Inflammatory macrophage (primary cell): ENCODE data around the gene GRK5.
A peak's percentile ranks its signal among the peaks of the same experiment; 100 is the strongest.
"Not testable (repeated sequence)": the region's sequence is repeated elsewhere in the genome, so short reads cannot be mapped to it uniquely, and the experiment has no call there.

ENCODE experiments used
- DNase-seq, 2 donors: peaks; one replicate each; pipeline ENCODE4 v3.0.0-alpha.2; 2020 to 2022

The GRK5 gene

GRCh38 chr10:119424258-119424975 lies 217.0 kb downstream of the GRK5 start:
- DNase-seq: no peak

- no peak for DNase-seq
Observed at GRCh38 chr10:119425102-119425880, 217.9 kb downstream of the GRK5 start.

- no peak for DNase-seq
Observed at GRCh38 chr10:119425881-119426170, 218.5 kb downstream of the GRK5 start.

- no peak for DNase-seq
Observed at GRCh38 chr10:119426699-119427098, 219.3 kb downstream of the GRK5 start.

GRCh38 chr10:119427263-119427864 lies 220.0 kb downstream of the GRK5 start:
- no peak for DNase-seq

DNA sequence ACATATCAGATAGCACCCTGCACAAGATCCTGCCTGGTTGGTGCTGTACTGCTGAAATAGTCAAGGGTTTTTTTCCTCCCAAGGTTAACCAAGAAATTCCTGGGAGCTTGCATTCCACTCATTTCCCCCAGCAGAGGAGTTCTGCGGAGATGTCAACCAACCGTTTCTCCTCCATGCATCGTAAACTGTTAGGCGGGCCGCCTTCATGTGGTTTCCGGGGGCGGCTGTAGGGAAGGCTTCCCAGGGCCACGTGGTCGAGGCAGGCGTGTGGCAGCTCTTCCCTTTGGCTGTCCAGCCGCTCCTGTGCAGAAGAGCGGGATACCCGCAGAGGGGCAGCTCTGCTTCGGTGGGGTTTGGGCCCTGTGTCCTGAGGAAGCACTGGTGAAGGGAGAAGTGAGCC lies 221.4 kb downstream of the GRK5 start:
- DNase-seq: peak in 1 of 2 donors; percentile 23

DNA sequence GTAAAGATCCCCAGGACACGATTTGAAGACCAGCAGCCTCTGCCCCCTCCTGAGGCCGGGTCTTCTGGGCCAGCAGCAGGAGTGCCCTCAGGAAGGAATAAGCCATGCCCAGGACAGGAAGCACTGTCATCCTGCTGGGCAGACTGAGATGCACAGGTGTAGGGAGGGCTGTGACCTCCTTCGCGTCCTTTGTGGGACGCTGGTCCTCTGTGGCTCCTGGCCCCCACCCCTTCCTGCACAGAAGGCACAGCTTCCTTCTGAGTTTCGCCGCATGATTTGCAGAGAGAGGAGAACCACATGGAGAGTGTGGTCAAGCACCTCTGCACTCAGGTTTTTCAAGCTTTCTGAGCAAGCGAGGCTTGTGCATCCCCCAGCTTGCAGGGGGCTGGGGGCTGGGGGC lies 222.4 kb downstream of the GRK5 start:
- no peak for DNase-seq

- DNase-seq: no peak
Observed at GRCh38 chr10:119431034-119431772, 223.8 kb downstream of the GRK5 start.

- DNase-seq: no peak
Observed at GRCh38 chr10:119431773-119432135, 224.4 kb downstream of the GRK5 start.

- not testable (repeated sequence) for DNase-seq
Observed at GRCh38 chr10:119434942-119435341, 227.6 kb downstream of the GRK5 start.

DNA sequence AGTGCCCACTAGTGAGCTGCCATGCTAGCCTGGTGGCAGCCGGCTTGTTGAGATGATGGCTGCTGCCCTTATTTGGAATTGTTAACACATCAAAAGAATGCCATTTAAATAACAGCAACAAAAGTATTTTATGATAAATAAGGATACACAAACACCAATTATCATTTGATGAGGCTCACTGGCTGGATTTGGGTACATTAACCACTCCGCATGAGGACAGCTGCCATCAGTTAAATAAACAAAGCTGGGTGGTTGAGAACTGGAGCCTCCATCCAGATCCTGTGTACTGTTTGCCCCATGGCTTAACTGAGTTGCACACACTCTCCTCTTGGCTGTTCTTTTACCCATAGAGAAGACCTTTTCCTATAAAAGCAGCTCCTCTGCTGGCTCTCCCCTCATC lies 231.3 kb downstream of the GRK5 start:
- DNase-seq: no peak

DNA sequence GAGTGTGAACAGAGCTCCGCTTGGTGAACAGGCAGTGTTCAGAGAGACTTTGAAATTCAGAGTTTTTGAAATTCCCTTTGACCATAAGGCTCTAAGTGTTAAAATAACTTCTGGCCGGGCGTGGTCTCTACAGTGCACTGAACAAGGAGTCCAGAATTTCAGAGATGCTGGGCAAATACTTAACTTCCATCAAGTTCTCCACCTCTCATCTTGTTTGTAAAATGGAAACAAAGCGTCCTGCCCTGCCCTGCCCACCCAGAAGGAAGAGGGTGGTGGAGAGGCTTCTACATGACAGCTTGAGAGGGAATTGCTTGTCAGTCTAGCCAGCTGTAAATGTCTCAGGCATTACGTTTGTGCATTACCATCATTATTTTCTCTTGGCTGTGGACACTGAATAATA lies 232.6 kb downstream of the GRK5 start:
- no peak for DNase-seq

DNA sequence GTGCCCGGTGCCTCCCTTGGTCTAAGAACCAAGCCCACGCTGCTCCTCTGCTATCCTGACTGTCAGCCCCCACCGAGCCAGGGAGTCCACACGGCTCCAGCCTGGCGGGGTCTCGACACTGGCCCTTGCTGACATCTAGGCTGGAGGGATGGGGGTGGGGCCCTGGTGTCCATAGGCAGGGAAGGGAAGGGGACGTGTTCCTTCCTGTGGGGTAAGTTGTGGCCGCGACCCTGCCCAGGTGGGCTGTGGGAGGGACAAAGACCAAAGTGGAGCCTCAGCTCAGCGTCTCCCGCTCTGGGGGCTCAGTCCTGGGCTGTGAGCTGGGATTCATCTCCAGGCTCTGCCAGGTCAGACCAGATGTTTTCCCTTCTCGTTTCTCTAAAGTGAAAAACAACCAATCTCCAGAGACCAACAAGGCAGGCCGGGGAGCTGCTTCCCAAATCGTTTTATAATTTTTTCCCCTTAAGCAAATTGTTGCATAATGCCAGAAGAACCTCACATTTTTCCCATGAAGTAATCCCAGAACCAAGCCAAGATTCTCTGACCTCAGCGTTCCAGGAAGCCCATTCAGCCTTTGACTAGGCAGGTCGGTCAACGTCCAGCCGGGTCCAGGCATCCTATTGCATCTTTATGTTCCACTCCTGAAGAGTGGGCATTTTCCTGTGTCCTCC lies 233.9 kb downstream of the GRK5 start:
- no peak for DNase-seq

GRCh38 chr10:119441921-119442757 lies 234.8 kb downstream of the GRK5 start:
- DNase-seq: no peak

- DNase-seq: no peak
Observed at GRCh38 chr10:119442758-119443060, 235.3 kb downstream of the GRK5 start.

DNA sequence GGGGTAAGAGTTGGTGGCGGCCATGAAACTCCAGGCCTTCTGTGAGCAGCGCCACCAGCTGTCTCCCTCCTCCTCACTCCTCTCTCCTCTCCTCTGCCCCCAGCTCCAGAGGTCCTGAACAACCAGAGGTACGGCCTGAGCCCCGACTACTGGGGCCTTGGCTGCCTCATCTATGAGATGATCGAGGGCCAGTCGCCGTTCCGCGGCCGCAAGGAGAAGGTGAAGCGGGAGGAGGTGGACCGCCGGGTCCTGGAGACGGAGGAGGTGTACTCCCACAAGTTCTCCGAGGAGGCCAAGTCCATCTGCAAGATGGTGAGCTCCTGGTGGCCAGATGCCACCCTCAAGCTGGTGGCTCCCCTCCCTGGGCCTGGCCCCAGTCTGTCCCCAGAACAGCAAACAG lies 236.1 kb downstream of the GRK5 start:
- DNase-seq: no peak

- DNase-seq: no peak
Observed at GRCh38 chr10:119443970-119444660, 236.7 kb downstream of the GRK5 start.

DNA sequence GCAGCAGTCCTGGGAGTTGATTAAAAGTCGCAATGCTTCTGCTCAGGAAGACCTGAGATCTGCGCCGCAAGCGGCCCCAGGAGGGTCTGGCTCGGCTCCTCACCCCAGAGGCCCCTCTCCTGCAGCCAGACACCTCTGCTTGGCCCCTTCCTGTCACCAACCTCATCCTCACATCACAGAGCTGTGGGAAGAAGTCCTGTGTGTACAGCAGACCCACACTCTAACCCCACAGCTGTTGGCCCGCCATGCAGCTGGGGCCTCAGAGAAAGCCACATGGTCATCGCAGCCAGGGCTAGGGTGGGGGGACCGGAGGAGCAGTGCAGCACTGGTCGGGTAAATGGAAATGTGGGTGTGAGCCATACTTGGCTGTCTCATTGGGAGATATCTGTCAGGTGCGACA lies 237.5 kb downstream of the GRK5 start:
- DNase-seq: no peak

DNA sequence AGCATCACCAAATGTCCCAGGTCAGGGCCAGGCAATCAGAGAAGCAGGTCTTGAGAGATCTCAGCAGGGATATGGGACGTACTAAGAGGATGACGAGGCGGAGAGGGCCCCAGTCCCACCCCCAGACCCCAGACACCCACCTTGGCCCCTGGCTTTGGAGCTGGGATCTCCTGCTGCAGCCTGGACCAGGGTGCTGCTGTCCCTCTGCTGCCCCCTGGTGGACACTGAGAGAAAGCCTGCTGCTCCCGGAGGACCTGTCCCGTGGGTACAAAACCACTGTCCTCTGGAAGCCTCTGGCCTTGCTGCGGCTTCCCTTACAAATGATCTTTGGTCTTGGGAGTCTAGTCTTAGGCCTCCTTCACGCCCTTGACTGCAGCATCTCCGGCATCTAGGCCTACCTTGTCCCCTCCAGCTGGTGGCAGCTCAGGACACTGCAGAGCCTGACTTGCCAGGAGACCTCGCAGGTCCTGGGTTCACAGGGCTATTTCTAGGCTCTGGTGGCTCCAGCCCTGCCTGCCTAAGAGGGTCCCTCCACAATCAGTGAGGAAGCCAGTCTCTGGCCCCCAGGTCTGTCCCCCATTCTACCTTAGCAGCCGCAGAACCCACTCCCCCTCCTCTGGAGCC lies 238.1 kb downstream of the GRK5 start:
- peak; percentile 73 to 80 for DNase-seq

GRCh38 chr10:119445935-119446317 lies 238.6 kb downstream of the GRK5 start:
- no peak for DNase-seq
